ENCODE measurements around the gene ACOT4.
"Not testable (repeated sequence)": the region's sequence is repeated elsewhere in the genome, so short reads cannot be mapped to it uniquely, and the experiment has no call there.

ACOT4 gene

GRCh38 chr14:73582102-73582979 lies 9.3 kb upstream of the ACOT4 start:
- not testable (repeated sequence) for DNase-seq

- no peak for DNase-seq
These were observed 3.0 kb upstream of the ACOT4 start for GRCh38 chr14:73588695-73589094.

- no peak for DNase-seq
These were observed 2.6 kb upstream of the ACOT4 start for GRCh38 chr14:73589116-73589515.

- not testable (repeated sequence) for DNase-seq
These were observed 1.0 kb upstream of the ACOT4 start for GRCh38 chr14:73590673-73591004.

GRCh38 chr14:73594491-73594890 lies 2.8 kb downstream of the ACOT4 start:
- DNase-seq: no peak

- no peak for DNase-seq
These were observed 7.8 kb downstream of the ACOT4 start for GRCh38 chr14:73599499-73599898.

GRCh38 chr14:73602994-73603393 lies 11.3 kb downstream of the ACOT4 start:
- no peak for DNase-seq

- DNase-seq: no peak
These were observed 14.6 kb downstream of the ACOT4 start for GRCh38 chr14:73606271-73606670.

- DNase-seq: no peak
These were observed 15.6 kb downstream of the ACOT4 start for GRCh38 chr14:73607241-73607640.

GRCh38 chr14:73610687-73611086 lies 19.0 kb downstream of the ACOT4 start:
- DNase-seq: no peak

GRCh38 chr14:73612339-73613045 lies 20.8 kb downstream of the ACOT4 start, which contains the start of gene ACOT6:
ACOT6 (plus strand) TSS chr14:73612517; CDS start chr14:73612572, 55 bp downstream.
- DNase-seq: peak; percentile 65

- no peak for DNase-seq
These were observed 21.3 kb downstream of the ACOT4 start for GRCh38 chr14:73613046-73613383.

- no peak for DNase-seq
These were observed 21.8 kb downstream of the ACOT4 start for GRCh38 chr14:73613419-73613963.

GRCh38 chr14:73616831-73617230 lies 25.2 kb downstream of the ACOT4 start:
- no peak for DNase-seq

- no peak for DNase-seq
These were observed 27.9 kb downstream of the ACOT4 start for GRCh38 chr14:73619524-73619923.

- no peak for DNase-seq
These were observed 28.6 kb downstream of the ACOT4 start for GRCh38 chr14:73620268-73620667.

- DNase-seq: no peak
These were observed 31.9 kb downstream of the ACOT4 start for GRCh38 chr14:73623504-73624054.

- DNase-seq: no peak
These were observed 34.0 kb downstream of the ACOT4 start for GRCh38 chr14:73625706-73626105.

GRCh38 chr14:73627151-73627558 lies 35.5 kb downstream of the ACOT4 start:
- no peak for DNase-seq

GRCh38 chr14:73630009-73630780 lies 38.5 kb downstream of the ACOT4 start:
- no peak for DNase-seq

- DNase-seq: peak; percentile 40
These were observed 41.7 kb downstream of the ACOT4 start for GRCh38 chr14:73633116-73634010.

Data from DMS 273 treated with DMSO at 0.1 percent for 48 hours (cell line).